Right hindlimb (tissue), 1 donor: Measurements from ENCODE around the gene SRBD1.
A peak's percentile ranks its signal among the peaks of the same experiment; 100 is the strongest.

Source experiments
- DNase-seq: peaks from one replicate; pipeline ENCODE4 v3.0.0-alpha.2; 2018

The SRBD1 gene

DNA sequence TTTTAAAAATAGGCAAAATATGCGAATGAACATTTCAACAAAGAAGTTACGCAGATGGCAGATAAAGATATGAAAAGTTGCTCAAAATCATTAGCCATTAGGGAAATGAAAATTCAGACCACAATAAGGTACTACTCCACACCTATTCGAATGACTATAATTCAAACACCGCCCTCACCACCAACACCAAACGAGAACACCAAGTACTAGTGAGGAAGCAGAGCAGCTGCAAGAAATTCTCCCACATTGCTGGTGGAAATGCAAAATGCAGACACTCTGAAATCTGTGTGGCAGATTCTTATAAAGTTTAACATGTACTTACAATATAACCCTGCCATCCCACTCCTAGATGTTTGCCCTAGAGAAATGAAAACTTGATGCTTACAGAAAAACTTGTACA is 23.2 kb upstream of the SRBD1 start:
- no peak for DNase-seq

DNA sequence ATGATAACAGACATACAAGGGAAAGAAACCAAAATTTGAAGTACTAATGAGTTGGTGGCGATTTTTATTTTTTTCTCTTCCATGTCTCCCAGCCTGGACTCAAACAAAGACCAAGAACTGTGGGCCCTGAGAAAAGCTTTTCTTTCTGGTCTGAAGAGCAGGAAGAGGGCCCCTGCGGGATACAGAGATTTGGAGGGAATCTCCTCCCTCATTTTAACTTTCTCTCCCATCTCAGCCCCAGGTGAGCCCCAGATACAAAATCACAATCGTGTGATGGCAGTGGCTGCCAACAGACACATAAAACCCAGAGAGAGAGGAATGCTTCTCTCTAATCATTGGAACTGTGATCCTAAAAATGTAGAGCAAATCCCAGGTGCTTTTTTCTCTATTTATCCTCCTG is 20.9 kb upstream of the SRBD1 start:
- DNase-seq = no peak

DNA sequence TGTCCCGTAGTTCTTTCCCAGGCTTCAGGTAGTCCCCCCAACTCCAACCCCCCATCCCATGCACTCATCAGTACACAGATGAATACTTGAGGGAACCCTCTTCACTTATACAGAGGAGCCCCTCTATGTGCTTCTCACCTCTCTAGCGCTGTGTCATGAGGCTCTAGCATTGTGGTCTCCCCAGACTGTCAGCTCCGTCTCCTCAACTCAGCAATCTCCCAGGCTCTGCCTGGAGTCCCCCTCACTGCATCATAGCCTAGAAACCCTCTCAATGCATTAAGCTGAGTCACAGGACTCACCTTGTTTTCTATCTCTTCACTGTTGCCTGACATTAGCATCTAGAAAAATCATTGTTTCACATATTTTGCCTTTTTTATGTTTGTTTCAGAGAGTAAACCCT is 20.3 kb upstream of the SRBD1 start:
- DNase-seq = no peak

DNA sequence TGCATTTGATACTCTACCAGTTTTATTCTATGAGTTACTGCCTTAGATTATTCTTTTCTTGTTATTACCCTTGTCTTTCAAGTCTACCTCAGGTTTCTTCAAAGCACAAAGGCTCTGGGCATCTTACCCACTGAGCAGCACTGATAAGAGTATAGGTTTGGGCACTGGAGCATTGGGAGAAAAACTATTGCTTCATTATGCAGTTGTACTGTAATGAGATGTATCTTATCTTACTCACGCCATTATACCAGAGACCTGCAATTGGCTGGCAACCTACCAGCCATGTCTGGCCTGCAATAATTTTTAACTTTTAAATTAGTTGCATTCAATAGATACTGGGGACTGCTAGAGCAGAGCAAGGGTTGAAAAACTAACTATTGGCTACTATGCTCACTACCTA is 18.9 kb upstream of the SRBD1 start:
- no peak for DNase-seq

DNA sequence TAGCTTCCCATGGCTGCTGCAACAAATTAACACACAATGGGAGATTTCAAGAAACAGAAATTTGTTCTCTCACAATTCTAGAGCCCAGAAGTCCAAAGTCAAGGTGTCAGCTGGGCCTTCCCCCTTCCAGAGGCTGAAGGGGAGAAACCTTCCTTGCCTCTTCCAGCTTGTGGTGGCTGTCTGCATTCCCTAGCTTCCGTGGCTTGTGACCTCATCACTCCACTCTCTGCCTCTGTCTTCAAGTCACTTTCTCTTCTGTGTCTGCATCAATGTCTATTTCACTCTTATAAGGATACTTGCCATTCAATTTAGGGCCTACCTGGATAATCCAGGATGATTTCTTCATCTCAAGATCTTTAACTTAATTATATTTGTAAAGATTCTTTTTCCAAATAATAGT is 16.8 kb upstream of the SRBD1 start:
- no peak for DNase-seq

DNA sequence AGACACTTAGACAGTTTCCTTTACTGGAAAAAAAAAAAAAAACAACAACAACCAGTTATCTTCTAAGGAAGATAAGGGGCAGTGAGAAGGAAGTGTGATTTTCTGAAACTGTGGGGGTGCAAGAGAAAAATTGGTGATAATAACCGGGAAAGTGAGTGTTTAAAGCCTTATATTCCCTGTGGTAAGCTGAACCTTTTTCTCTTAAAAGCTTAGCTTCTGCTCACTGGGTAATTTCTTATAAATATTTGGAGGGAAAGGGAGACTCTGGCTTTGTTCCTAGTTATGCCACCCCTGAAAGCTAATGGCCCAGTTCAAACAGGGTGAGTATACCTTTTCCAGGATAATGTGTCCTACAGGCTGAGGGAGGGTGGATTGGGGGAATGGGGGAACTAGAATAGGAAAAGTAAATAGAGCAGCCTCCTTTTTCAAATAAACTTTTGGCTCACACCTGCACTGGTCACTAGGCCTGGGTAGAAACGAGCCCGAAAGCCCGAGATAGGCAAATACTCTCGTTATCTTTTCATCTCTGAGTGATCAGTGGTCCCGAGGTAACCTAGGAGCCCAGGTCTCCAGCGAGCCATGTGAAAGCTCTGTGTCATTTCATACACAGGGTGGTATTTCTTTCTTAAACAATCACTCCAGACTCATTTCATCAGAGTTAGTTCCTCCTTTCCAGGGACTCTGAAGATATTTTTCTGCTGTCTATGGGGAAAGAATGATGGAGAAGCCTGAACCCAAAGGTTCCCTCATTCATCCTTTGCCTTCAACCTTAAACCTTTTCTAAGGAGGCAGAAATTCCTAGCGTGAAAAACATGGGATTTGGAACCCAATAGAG is 15.5 kb upstream of the SRBD1 start:
- DNase-seq = no peak

DNA sequence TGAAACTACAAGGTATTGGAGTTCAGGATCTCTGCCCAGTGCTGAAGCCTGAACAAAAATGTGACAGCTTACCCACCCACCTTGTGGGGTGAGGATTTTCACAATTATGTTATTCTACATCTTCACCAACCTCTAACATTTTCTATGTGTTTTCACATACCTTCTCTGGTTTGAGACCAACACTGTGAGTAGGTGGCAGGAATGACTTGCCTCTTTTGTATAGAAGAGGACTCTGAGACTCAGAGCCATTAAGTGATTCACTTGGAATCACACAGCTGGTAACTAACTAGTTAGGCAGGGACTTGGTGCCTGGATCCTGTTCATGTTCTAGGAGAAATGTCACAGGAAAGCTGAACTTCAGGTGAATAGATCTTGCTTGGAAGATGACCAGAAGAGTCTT is 14.8 kb upstream of the SRBD1 start:
- no peak for DNase-seq

DNA sequence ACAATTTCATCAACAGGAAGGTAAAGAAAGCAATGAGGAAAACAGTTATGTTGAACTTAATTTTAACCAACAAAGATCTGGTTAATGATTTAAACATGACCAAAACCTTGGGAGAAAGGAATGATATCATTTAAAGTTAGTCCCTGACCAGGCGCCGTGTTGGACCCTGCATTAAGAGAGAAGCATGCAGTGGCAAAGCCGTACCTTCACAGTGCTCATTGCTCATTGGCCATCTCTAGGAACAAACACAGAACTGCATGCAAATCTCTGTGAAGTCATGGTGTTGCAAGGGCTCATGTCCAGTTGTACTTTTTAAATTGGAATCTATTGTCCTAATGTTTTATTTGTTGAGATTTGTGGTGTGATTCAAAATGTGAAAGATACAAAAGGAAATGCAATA is 12.0 kb upstream of the SRBD1 start:
- DNase-seq = no peak

DNA sequence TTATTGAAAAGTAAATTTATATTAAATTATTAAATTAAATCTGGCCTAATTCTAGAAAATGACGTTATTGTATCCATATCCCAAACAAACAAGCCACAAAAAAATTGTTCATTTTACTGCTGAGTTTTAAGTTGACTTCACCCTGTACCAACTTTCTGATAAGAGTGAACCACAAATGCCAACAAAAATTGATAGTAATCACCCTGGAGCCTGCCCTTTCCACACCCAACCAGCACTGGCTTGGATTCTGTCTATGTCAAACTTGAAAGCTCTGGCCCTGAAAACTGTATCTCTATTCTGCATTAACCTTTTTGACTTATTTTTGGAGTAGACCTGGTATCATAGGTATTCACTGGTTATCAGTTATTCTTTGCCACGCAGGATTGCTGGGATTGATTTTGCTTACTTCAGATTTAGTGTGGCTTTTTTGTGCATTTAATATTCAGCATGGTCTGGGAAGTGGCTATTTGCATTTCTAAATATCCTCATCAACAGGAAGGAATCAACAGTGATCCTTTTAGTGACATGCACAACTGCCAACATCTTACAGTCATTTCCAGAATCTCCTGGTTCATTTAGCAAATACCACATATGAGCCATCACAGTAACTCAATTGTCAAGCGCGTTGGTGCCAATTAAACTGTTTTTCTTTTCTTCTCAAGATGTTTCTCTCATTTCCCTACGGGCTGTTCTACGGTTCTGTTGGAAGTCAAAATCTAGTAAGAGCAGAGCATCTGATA is 11.4 kb upstream of the SRBD1 start:
- DNase-seq = no peak

DNA sequence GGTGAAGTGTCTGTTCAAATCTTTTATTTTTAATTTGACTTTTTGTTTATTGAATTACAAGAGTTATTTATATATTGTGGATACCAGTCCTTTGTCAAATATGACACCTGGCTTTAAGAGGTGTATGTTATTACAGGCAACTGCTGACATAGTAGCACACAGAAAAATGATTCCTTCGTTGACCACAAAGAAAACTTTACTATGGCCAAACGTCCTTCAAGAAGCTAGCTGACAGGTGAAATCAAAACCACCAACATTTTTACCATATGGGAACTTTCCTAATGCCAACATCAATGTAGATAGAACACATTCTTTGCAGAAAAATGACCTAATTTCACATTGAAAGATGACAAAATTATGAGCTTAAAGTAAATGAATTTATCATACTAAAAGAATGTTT is 6.4 kb upstream of the SRBD1 start:
- DNase-seq = no peak

DNA sequence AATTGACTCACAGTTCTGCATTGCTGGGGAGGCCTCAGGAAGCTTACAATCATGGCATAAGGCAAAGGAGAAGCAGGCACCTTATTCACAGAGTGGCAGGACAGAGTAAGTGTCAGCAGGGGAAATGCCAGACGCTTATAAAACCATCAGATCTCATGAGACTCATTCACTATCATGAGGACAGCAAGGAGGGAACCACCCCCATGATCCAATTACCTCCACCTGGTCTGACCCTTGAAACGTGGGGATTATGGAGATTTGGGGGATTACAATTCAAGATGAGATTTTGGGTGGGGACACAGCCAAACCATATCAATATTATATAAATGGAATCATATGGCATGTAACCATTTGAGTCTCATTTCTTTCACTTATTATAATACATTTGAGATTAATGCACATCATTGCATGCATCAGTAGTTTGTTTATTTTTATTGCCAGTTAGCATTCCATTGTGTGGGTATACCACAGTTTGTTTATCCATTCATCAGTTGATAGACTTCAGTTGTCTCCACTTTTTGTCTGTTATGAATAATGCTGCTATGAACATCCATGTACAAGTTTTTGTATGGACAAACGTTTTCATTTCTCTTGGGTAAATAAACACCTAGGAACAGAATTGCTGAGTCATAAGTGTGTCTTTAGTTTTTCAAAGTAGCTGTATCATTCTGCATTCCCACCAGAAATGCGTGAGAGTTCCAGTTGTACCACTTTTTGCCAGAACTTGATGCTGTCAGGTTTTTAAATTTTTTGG is 5.8 kb upstream of the SRBD1 start:
- DNase-seq = no peak

DNA sequence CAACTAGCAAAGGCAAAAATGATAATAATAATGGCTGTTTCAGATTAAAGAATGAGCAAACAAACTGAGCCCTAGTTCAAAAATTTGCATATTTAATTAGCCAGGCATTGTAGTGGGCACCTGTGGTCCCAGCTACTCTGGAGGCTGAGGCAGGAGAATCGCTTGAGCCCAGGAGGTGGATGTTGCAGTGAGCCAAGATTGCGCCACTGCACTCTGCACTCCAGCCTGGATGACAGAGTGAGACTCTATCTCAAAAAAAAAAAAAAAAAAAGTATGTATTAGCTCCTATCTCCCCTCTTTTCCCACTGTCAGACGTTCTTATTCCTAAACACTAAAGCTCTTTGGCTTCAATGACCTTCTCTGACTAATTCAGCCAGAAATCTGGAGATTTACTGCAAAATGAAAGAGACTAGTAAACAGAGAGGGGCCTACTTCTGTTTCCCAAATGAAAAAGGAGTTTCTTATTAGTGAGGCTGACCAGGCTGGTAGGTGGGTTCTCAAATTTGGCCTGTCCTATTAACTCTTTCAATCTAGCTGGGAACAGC is 3.9 kb upstream of the SRBD1 start:
- DNase-seq = no peak

DNA sequence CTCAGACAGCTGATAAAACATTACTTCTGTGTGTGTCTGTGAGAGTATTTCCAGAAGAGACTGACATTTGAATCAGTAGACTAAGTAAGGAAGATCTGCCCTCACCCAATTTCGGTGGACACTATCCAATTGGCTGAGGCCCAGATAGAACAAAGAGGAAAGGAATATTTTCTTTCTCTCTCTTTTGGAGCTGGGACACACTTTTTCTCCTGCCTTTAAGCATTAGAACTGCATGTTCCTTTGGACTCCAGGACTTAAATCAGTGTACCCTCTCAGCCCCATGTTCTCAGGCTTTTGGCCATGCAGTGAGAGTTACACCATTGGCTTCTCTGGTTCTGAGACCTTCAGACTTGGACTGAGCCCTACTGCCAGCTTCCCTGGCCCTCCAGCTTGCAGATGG is 3.3 kb upstream of the SRBD1 start:
- no peak for DNase-seq

DNA sequence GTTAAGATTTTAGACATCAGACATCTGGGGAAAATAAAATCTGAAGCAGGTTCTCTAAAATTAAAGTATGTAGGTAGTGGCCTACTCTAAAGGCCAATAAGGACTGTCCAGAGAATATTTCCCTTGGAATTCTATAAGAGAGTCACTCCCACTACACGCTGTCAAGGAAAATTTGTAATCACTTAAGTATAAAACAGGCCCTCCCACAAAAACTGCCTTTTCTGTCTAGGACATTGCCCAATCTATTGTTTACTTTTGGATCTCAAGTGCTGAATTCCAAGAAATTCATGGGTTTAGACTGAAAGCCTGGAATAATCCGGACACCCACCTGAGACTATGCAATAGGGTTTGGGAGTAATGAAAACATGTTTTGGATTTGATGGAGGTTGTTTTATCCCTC is 1.7 kb upstream of the SRBD1 start:
- DNase-seq = no peak

DNA sequence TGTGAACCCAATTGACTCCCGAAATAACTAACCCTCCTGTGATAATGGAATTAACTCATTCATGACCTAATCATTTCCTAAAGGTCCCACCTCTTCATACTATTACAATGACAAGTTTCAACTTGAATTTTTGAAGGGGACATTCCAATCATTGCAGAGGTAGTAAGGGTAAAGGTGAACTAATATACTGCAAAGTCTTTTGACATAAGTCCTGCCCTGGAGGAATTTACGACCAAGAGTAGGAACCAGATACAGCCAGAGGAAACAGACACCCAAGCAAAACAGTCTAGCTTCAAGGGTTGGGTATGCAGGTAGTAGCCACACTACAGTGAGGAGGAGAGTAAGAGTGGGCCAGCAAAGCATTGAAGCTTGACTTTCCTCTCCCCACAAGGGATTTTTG is 1.2 kb upstream of the SRBD1 start:
- DNase-seq = no peak

DNA sequence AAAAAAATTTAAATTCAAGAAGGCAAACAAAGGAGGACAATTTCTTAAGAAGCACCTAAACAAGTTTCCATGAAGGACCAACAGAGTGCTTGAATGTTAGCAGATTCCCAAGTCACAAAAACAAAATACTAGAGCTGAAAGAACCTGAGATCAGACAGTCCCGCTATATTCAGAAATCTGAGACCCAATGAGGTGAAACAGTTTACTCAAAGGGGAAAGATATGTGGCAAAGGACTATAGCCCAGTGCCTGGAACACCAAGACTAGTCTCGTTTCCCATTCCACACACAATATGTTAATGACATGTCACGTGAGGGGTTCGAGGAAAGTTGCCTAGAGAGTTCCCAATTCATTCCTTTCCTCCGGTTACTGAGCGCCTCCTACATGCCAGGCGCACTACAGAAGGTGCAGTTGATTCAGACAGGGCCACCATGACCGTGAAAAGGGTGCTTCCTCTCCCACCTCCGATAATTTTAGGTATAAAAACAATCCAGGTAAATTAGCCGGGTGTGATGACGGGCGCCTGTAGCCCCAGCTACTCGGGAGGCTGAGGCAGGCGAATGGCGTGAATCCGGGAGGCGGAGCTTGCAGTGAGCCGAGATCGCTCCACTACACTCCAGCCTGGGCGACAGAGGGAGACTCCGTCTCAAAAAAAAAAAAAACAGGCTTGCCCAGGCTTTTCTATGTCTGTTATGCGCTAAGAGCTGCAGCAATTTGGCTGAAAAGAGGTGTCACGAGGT is 617 bp downstream of the SRBD1 start:
- peak; percentile 75 for DNase-seq

DNA sequence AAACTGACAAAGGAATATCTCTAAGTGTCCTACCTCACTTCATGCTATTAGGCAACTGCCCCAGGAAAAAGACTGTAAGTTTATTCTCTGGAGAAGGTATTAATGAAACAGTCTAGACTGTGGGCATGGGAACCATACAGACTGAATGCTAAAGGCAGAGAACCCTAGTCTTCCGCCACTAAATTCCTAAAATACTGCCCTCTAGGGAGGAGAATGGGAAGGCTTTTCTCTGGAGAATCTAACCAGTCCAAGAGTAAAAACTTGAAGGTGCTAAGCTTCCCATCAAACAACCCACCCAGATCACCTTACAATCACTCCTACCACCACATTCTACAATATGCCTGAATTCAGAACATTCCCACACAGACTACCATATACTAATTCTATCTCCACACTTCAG is 3.4 kb downstream of the SRBD1 start:
- no peak for DNase-seq

DNA sequence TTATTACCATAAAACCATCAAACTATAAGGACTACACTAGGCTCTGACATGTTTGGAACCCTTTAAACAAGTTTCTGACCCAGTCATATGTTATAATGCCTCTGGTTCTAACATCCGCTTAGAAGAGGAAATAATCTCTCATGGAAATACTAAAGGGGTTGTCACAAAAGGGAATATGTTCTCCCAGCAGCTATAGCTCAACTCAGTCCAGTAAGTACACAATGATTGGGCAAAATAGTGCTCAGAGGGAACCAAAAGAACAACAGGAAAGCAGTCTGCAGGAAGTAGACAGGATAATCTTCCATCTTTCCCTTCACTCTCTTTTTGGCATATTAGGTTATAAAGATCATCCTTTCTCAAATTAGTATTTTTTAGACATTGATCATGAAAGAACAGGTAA is 4.3 kb downstream of the SRBD1 start:
- DNase-seq = no peak

DNA sequence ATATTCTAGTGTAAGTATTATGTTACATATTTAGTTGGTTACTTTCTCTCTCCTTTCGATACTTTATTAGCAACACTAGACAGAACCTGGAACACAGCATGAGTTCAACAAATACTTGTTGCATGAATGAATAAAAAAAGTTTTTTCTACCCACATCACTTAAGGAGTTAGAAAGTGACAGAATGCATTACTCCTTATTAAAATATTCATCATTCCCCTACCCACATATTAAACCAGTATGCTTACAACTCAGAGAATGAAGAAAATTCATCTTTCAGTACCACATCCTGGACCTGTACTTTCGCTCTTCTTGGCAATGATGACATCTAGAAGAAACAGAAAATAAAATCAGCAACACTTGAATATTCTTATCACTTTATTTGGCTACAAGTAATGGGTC is 6.0 kb downstream of the SRBD1 start:
- no peak for DNase-seq

DNA sequence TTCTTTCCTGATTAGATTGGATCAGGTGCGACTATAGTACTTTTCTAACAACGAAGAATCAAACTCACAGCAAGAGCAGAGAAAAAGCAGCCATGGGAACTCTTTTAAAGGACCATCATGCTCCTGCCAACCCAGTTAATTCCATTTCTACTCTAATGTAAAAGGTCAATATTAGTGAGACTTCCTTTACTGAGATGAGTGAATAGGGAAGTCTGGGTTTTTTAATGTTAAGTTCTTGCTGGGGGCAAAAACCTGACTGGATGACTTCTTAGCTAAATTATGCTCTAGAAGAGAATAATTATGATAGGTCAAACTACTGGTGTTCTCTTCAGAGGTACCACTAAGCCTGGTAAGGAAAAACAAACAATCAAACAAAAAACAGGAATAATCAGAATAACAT is 8.4 kb downstream of the SRBD1 start:
- no peak for DNase-seq

DNA sequence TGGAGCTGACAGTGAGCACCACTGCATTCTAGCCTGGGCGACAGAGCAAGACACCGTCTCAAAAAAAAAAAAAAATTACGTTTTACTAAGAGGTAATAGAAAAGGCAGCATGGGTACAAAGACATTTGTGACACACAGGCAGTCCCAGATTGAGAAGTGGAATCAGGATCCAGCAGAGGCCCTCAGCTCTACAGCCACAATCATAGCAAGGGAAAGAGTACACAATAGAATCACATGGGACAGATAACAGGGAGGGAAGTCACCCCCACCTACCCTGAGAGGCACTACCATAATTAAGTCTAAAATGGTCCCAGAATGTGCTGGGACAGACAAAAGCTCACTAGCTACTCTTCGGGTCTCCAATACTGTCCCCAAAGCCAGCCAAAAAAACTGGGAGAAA is 12.5 kb downstream of the SRBD1 start:
- DNase-seq = no peak

DNA sequence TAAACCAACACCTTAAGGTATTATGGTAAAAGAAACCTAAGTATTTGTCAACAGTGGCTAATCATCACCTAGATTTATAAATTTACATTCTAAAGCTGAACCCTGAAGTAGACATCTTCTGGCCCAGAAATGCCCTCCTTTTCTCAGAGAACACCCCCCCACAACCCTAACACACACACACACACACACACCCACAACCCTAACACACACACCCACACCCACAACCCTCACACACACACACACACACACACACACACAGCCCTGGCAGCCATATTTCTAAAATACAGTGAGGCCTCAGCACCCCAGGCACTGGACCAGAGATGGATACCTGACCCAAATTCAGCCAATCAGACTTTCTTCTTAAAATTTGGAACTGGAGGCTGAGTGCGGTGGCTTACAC is 14.3 kb downstream of the SRBD1 start:
- no peak for DNase-seq
